Neural progenitor cell (in vitro differentiated cells): ENCODE data around the gene GABRB1.

Experiments
- CTCF ChIP-seq: fragments of 200-600 bp; sonication (generic); IDR thresholded peaks from 2 replicates; pipeline ENCODE4 v1.5.1; 2017; ENCODE audit warnings: antibody characterized with exemption, mild to moderate bottlenecking
- EZH2phosphoT487 ChIP-seq: fragments of 200-600 bp; sonication (generic); IDR thresholded peaks from 2 replicates; pipeline ENCODE4 v1.6.1; 2017; ENCODE audit warnings: antibody characterized with exemption

- TF ChIP-seq CTCF (no peak), EZH2phosphoT487 (no peak)
These were observed 440.2 kb downstream of the GABRB1 start for GRCh38 chr4:47471591-47471990.
